AG09309 (cell line): ENCODE results near the gene DNAH17.

Source experiments
- DNase-seq: peaks from one replicate; pipeline ENCODE4 v3.0.0-alpha.2; 2010; ENCODE audit warnings: low read depth
- H3K4me3 ChIP-seq: 2 replicates; pipeline ENCODE4 v1.5.1; 2011; ENCODE audit warnings: mild to moderate bottlenecking, low read depth, low read length, moderate library complexity; ENCODE audit not compliant: control insufficient read depth
- TF ChIP-seq, protein P1 (sequence below): IDR thresholded peaks from 2 replicates; pipeline ENCODE4 v1.5.1; 2011; ENCODE audit warnings: mild to moderate bottlenecking, low read depth, low read length, inconsistent platforms; ENCODE audit not compliant: insufficient read depth, control insufficient read depth; ENCODE audit errors: missing control alignments

Gene DNAH17

DNA sequence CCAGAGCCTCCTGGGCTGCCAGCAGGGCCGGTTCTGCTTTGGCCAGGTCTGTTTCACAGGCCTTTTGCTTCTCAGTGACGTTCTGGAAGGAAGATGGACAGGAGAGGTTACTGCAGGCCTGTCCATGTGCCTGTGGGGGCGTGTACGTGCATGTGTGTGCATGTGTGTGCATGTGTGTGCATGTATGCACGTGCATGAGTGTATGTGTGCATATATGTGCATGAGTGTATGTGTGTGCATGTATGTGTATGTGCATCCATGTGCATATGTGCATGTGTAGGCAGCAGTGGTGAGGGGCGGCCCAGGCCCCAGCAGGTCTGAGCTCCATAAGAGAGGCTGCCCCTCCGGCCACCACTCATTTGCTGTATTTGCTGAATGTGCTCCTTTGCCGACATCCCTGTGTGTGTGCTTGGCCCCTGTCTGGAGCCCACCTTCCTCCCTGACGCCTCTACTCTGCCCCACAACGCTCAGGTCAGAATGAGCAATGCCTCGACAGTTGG is 117.0 kb downstream of the DNAH17 start:
- no peak overlapping the region for H3K4me3 ChIP-seq
- no peak for DNase-seq
- TF ChIP-seq, protein P1, sequence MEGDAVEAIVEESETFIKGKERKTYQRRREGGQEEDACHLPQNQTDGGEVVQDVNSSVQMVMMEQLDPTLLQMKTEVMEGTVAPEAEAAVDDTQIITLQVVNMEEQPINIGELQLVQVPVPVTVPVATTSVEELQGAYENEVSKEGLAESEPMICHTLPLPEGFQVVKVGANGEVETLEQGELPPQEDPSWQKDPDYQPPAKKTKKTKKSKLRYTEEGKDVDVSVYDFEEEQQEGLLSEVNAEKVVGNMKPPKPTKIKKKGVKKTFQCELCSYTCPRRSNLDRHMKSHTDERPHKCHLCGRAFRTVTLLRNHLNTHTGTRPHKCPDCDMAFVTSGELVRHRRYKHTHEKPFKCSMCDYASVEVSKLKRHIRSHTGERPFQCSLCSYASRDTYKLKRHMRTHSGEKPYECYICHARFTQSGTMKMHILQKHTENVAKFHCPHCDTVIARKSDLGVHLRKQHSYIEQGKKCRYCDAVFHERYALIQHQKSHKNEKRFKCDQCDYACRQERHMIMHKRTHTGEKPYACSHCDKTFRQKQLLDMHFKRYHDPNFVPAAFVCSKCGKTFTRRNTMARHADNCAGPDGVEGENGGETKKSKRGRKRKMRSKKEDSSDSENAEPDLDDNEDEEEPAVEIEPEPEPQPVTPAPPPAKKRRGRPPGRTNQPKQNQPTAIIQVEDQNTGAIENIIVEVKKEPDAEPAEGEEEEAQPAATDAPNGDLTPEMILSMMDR: no peak

DNA sequence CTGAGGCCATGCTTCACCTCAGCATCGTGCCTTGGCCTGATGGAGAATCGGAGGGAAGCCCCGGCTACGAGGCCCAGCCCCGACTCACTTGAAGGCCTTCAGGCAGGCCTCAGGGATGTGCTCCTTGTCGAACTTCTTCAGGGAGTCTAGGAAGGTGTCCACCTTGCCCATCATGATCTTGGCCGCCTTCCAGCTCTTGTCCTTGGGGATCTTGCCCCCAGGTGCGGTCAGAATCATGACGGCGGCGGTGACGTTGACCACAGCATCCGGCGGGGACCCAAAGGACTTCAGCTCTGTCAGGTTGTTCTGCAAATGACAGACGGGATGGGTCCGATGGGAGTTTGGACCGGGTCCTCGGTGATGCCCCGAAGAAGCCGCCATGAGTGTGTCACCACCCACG is 117.5 kb downstream of the DNAH17 start:
- DNase-seq: no peak
- TF ChIP-seq, protein P1: no peak

DNA sequence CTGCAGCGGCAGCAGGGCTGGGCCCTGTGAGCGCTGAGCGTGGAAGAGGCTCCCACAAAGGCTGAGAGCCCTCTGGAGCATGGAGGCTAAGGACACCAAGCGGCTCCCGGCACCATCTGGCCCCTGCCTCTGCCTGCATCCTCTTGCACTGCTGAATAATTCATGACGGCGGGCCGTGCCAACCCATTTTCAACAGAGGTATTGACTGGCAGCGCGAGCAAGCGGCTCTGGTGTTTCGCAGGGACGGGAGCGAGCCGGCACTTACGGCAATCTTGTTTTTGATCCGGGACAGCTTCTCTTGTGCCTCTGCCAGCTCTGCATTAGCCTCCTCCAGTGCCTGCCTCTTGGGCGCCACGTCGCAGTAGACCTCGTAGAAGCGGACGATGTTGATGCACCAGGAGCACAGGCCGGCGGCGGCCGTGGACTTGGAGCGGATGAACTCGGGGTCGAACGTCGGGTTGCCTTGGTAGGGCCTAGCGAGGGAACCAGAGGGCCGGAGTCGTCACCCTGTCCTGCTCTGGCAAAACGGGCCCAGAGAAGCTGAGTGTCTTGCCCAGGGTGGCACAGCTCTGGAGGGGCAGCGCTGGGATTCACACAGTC is 118.4 kb downstream of the DNAH17 start:
- H3K4me3 ChIP-seq: no peak overlapping the region
- no peak for DNase-seq
- TF ChIP-seq, protein P1: no peak

More for the DNA sequence above, 117.5 kb downstream of the DNAH17 start:
- no peak overlapping the region for H3K4me3 ChIP-seq

DNA sequence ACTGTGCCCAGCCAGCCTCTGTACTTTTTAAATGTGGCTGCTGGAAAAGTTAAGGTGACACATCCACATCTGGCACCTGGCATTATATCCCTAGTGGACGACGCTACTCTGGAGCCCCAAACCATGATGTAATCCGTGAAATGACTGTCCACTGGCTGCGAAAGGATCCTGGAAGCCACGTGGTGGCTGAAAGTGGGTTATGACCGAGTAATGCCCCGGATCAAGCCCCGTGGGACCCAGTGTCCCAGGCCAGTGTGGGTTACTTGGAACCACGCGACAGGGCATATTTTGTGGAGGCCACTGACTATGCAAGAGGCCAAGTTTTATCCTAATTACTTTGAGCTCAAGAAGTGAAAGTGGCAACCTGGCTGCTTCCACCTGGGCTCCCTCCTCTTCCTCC is 119.1 kb downstream of the DNAH17 start:
- no peak overlapping the region for H3K4me3 ChIP-seq
- TF ChIP-seq, protein P1: no peak
- no peak for DNase-seq

DNA sequence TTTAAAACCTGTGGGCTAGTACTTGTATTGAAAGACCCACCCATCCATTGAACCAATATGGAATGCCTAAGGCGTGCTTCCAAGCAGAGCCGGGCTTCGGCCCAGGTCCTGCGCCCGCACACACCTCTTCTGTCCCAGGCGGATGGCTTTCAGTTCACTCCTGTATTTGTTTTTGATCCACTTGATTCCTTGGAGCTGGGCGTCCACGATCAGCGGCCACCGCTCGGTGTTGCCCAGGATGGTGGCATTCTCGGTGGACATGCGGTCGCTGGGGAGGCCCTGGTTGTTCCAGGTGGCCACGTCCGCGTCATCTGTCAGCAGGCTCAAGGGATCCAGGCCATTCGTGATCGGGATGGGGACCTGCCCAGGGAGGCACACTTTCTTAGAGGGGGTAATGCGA is 122.8 kb downstream of the DNAH17 start:
- TF ChIP-seq, protein P1: no peak
- no peak for DNase-seq

DNA sequence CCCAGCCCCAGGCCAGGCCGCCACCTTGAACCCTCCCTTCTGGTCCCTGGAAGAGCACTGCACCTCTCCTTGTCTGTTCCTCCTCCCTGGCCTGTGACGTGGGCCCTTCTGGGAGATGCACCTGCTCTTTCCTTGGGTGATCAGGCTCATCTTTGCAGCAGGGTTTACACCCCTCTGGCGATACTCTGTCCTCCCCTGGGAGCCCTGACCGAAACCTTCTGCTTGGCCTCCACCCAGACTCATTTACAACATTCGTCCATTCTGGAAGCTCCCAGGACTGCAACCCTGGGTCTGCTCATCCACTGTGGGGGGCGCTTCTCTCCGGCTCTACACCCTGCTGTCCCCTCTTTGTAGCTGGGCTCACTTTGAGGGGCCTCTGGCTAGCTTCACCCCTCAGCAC is 125.4 kb downstream of the DNAH17 start:
- TF ChIP-seq, protein P1: no peak

More for the DNA sequence above, 122.8 kb downstream of the DNAH17 start:
- no peak overlapping the region for H3K4me3 ChIP-seq

More for the DNA sequence above, 125.4 kb downstream of the DNAH17 start:
- H3K4me3 ChIP-seq: no peak overlapping the region
- no peak for DNase-seq
